Breast epithelium (tissue), 3 donors: ENCODE results near the gene RPS2.

Source experiments
- CTCF ChIP-seq, 3 donors: fragments of 450-650 bp; IDR thresholded peaks; one replicate each; pipeline ENCODE4 v1.5.1; 2016 to 2017; ENCODE audit warnings: antibody characterized with exemption in 3 of 3, mild to moderate bottlenecking in 3 of 3, moderate library complexity in 3 of 3
- POLR2A ChIP-seq: fragments of 450-650 bp; IDR thresholded peaks from one replicate; pipeline ENCODE4 v1.6.1; 2016; ENCODE audit warnings: antibody characterized with exemption, mild to moderate bottlenecking, moderate library complexity

- TF ChIP-seq CTCF (IDR thresholded peaks at IDR 0.05) (no peak), POLR2A (no peak)
These were observed 9.0 kb upstream of the RPS2 start for GRCh38 chr16:1973461-1974156.
